ENCODE data around the gene CDK11B.
"Not testable (repeated sequence)": the region's sequence is repeated elsewhere in the genome, so short reads cannot be mapped to it uniquely, and the experiment has no call there.

GRCh38 chr1:1638528-1638927 lies 20.3 kb downstream of the CDK11B start:
- not testable (repeated sequence) for TF ChIP-seq CTCF (IDR thresholded peaks at IDR 0.05; ENCODE audit: low read depth, low read length, poor library complexity, severe bottlenecking); EZH2phosphoT487 (IDR thresholded peaks at IDR 0.05; ENCODE audit: borderline replicate concordance, low read length)

All from DOHH2 (cell line).